Heart right ventricle (tissue), 16 donors: ENCODE data around the gene WDR64. TPM values are rescaled to one million over a fixed set of nuclear protein-coding genes. Genes with fewer than 3 reads are reported as not detected.

Source experiments
- ATAC-seq, 8 donors: fragments of 200-7000 bp; cut with Tn5 transposase; one replicate each; pipeline ENCODE4 v1.9.1; 2020; ENCODE audit warnings: mild to moderate bottlenecking in 8 of 8, moderate library complexity in 8 of 8, moderate number of reproducible peaks in 1 of 8
- DNase-seq, 2 donors: peaks; one replicate each; pipeline ENCODE4 v3.0.0-alpha.2; 2020
- H3K27ac ChIP-seq, 10 donors: fragments of 200-600 bp; sonication (generic) in 2 of 10; one replicate each; pipeline versions ENCODE4 v1.5.0 to v1.8.0; 2020 to 2022; ENCODE audit warnings: mild to moderate bottlenecking in 3 of 10
- H3K27me3 ChIP-seq, 7 donors: fragments of 200-600 bp; one replicate each; pipeline ENCODE4 v1.8.0; 2021 to 2022; ENCODE audit warnings: mild to moderate bottlenecking in 2 of 7
- H3K36me3 ChIP-seq, 9 donors: fragments of 200-600 bp; sonication (generic) in 1 of 9; one replicate each; pipeline versions ENCODE4 v1.5.0 to v1.8.0; 2020 to 2022; ENCODE audit warnings: mild to moderate bottlenecking in 2 of 9
- H3K4me1 ChIP-seq, 9 donors: fragments of 200-600 bp; sonication (generic) in 1 of 9; one replicate each; pipeline versions ENCODE4 v1.5.0 to v1.8.0; 2020 to 2022; ENCODE audit warnings: mild to moderate bottlenecking in 4 of 9
- H3K4me3 ChIP-seq, 10 donors: fragments of 200-600 bp; sonication (generic) in 2 of 10; one replicate each; pipeline versions ENCODE4 v1.5.0 to v1.8.0; 2020 to 2022; ENCODE audit warnings: mild to moderate bottlenecking in 7 of 10, moderate library complexity in 2 of 10
- H3K9me3 ChIP-seq, 11 donors: fragments of 200-600 bp in 10 of 11; sonication (generic) in 2 of 11; one replicate each; pipeline versions ENCODE4 v1.5.0 to v1.8.0; 2013 to 2022; ENCODE audit warnings: mild to moderate bottlenecking in 2 of 11, control low read depth in 1 of 11, moderate library complexity in 1 of 11
- WGBS, 2 donors: extraction: QIAGEN DNeasy Blood & Tissue Kit; methylation state at CpG; one replicate each; pipeline ENCODE4 v1.1.7; 2013; ENCODE audit warnings: inconsistent platforms in 1 of 2; 5-methylcytosine and 5-hydroxymethylcytosine counted together
- intact Hi-C, 10 donors: fragments of 100-400 bp; cut with DNase I; formaldehyde crosslinking; loops; one replicate each; pipeline versions ENCODE4 v1.11.1 to v1.14.2; 2022
- polyA plus RNA-seq, 2 donors: library from polyadenylated mRNA; stranded (reverse); fragments of 200-250 nt; gene quantifications; one replicate each; pipeline ENCODE4 v1.2.3, GENCODE V29; 2013
- total RNA-seq, 10 donors: library from RNA; stranded (reverse); fragmentation: NEBNext Ultra II Directional in 3 of 10; extraction: Animal tissue kit (Norgen Biotek cat#: 25700) in 3 of 10; gene quantifications; one replicate each; pipeline versions ENCODE4 v1.2.1 to v1.2.4, GENCODE V29; 2021 to 2023
- TF ChIP-seq, protein P1 (sequence below), 9 donors: fragments of 200-600 bp; sonication (generic) in 2 of 9; IDR thresholded peaks; one replicate each; pipeline versions ENCODE4 v1.5.0 to v1.8.0; 2021 to 2022; ENCODE audit warnings: antibody characterized with exemption in 9 of 9, mild to moderate bottlenecking in 5 of 9, moderate library complexity in 1 of 9
- donor health status: Arrhythmogenic right ventricular cardiomyopathy.
- donor health status: ischemic (EF 13 %, LVEDD 7.1; RV severe dilation, severe dysfunction).
- donor health status: healthy with polysubstance abuse.
- donor health status: DM: no; HTN: yes; CAD: no.
- donor health status: DM: no; HTN: no; CAD: no.
- donor health status: ischemic (EF 25% LVEDD 6.9; RV normal size, moderate dysfunction).
- donor health status: ischemic (EF 25% LVEDD 5.7; RV mildly dilated, moderate dysfunction).
- donor health status: healthy.
- donor health status: DM: yes; HTN: yes; CAD: no.
- donor health status: Ischemic cardiomyopathy.
- donor health status: ischemic (EF 35%, LVEDD 5.7; RV mildly dilated, moderate dysfunction).
- donor health status: nonischemic (EF 11% LVEDD 7.7; RV severe dilation, severe dysfunction).
- donor health status: DM: yes; HTN: yes; CAD: no.
- donor health status: PGD.
- donor health status: ischemic (EF 29% LVEDD 5.4; RV normal size, mild dysfunction).
- donor health status: nonischemic (EF 23%, LVEDD 6.1; RV moderate dilation, normal function).

WDR64 gene
- total and polyA plus RNA-seq, 12 donors = 0.59 TPM; not detected in 11

GRCh38 chr1:241847796-241848685 lies 196.0 kb downstream of the WDR64 start, which contains the start of gene EXO1:
Gene EXO1, plus strand, starts transcription at chr1:241848204. Its CDS starts 2,222 bp downstream, at chr1:241850426.
- H3K4me1 ChIP-seq = peaks cover 4 to 15% (median 7%) of the 10 kb centered on the region in 9 donors
- WGBS, 2 donors = 0 to 1% methylated on average over 68 of the region's 68 CpGs
- H3K27me3 ChIP-seq = no peaks in the 10 kb centered on the region
- ATAC-seq (peak; percentile 96 to 100 (median 99)), DNase-seq (peak; percentile 83 to 86)
- intact Hi-C loops = loop anchor here in 4 of 10 donors (10.0 kb wide), 5 partner anchors 203 to 323 kb away; partner anchors contain the start of genes CHML (in 1 of the 4), KMO (in 1 of the 4) and OPN3 (in 1 of the 4)
- peaks cover 0 to under 1% (median 0%) of the 10 kb centered on the region in 9 donors for H3K36me3 ChIP-seq
- peak within 1 kb of the TSS; percentile 93 to 100 (median 98) for H3K27ac ChIP-seq
- no peaks in the 10 kb centered on the region for H3K9me3 ChIP-seq
- TF ChIP-seq, protein P1, sequence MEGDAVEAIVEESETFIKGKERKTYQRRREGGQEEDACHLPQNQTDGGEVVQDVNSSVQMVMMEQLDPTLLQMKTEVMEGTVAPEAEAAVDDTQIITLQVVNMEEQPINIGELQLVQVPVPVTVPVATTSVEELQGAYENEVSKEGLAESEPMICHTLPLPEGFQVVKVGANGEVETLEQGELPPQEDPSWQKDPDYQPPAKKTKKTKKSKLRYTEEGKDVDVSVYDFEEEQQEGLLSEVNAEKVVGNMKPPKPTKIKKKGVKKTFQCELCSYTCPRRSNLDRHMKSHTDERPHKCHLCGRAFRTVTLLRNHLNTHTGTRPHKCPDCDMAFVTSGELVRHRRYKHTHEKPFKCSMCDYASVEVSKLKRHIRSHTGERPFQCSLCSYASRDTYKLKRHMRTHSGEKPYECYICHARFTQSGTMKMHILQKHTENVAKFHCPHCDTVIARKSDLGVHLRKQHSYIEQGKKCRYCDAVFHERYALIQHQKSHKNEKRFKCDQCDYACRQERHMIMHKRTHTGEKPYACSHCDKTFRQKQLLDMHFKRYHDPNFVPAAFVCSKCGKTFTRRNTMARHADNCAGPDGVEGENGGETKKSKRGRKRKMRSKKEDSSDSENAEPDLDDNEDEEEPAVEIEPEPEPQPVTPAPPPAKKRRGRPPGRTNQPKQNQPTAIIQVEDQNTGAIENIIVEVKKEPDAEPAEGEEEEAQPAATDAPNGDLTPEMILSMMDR (IDR thresholded peaks at IDR 0.05) = peak in 5 of 9 donors; percentile 13 to 60 (median 56)
- peak within 1 kb of the TSS; percentile 42 to 97 (median 76) for H3K4me3 ChIP-seq

- DNase-seq (no peak), ATAC-seq (no peak)
- peaks cover 4 to 15% (median 7%) of the 10 kb centered on the region in 9 donors for H3K4me1 ChIP-seq
- H3K27ac ChIP-seq = no peak overlapping the region
- H3K4me3 ChIP-seq = peak overlapping the region in 9 of 10 donors; percentile 55 to 97 (median 83)
- H3K9me3 ChIP-seq = no peaks in the 10 kb centered on the region
- intact Hi-C loops = loop anchor here in 4 of 10 donors (10.0 kb wide), 5 partner anchors 204 to 324 kb away; partner anchors contain the start of genes CHML (in 1 of the 4), KMO (in 1 of the 4) and OPN3 (in 1 of the 4)
- TF ChIP-seq, protein P1 (IDR thresholded peaks at IDR 0.05) = no peak
- H3K27me3 ChIP-seq = no peaks in the 10 kb centered on the region
- peaks cover 0 to 8% (median 0%) of the 10 kb centered on the region in 9 donors for H3K36me3 ChIP-seq
- 4 to 5% methylated on average over 13 of the region's 13 CpGs for WGBS, 2 donors
Observed at GRCh38 chr1:241848686-241849344, 196.7 kb downstream of the WDR64 start.

DNA sequence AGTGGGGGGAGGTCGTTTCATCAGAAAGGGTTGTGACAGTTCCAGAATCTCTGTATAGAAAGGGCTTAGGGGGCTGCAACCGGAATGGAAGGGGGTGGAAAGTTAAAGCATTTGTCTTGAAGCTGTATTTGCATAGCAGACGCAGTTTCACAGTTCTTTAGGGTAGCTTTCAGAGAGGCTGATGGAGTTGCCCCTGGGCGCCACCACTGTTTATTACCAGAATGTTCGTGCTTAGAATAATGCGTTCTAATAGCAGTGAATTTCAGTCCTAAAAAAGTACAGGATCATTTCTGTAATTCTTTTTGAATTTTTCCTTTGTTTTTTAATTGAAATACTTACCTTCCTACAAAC lies 197.2 kb downstream of the WDR64 start:
- WGBS, 2 donors = 44 to 53% methylated on average over 6 of the region's 6 CpGs
- Histone ChIP-seq H3K4me3 (peak overlapping the region in 1 of 10 donors; percentile 83), H3K27ac (no peak overlapping the region), H3K4me1 (peaks cover 4 to 15% (median 7%) of the 10 kb centered on the region in 9 donors), H3K9me3 (no peaks in the 10 kb centered on the region), H3K27me3 (no peaks in the 10 kb centered on the region), H3K36me3 (peaks cover 0 to 9% (median 0%) of the 10 kb centered on the region in 9 donors)
- intact Hi-C loops = loop anchor here in 4 of 10 donors (10.0 kb wide), 5 partner anchors 205 to 325 kb away; partner anchors contain the start of genes CHML (in 1 of the 4), KMO (in 1 of the 4) and OPN3 (in 1 of the 4)
- TF ChIP-seq, protein P1 (IDR thresholded peaks at IDR 0.05) = no peak
- no peak for DNase-seq
- no peak for ATAC-seq

Other genes starting within 250 kb of the WDR64 start
- gene FH, start 132.5 kb upstream of the WDR64 start, total RNA-seq = 100 to 1,000 TPM; 178 to 268 (median 257) TPM
- 100 to 1,000 TPM; 169 to 224 TPM for gene FH, start 132.5 kb upstream of the WDR64 start, polyA plus RNA-seq
- gene KMO, start 119.9 kb upstream of the WDR64 start, total RNA-seq = 1 to 10 TPM in 1 of 10 donors, under 1 TPM in 5, not detected in 4; 0.05 to 1.4 (median 0.46) TPM
- under 1 TPM; 0.06 to 0.22 TPM for gene KMO, start 119.9 kb upstream of the WDR64 start, polyA plus RNA-seq
- 10 to 100 TPM in 3 of 10 donors, 1 to 10 TPM in 7; 4.8 to 11.4 (median 8.0) TPM for gene CHML, start 11.9 kb upstream of the WDR64 start, total RNA-seq
- gene CHML, start 11.9 kb upstream of the WDR64 start, polyA plus RNA-seq = 1 to 10 TPM; 1.7 to 2.9 TPM
- gene OPN3, start 11.9 kb upstream of the WDR64 start, total RNA-seq = 1 to 10 TPM; 3.3 to 9.1 (median 4.9) TPM
- gene OPN3, start 11.9 kb upstream of the WDR64 start, polyA plus RNA-seq = 1 to 10 TPM; 5.3 to 7.6 TPM
- 1 to 10 TPM in 1 of 10 donors, under 1 TPM in 6, not detected in 3; 0.13 to 1.4 (median 0.41) TPM for gene EXO1, start 195.9 kb downstream of the WDR64 start, total RNA-seq
- gene EXO1, start 195.9 kb downstream of the WDR64 start, polyA plus RNA-seq = under 1 TPM in 1 of 2 donors, not detected in 1; 0.06 TPM